ENCODE data around the gene VIT.
A peak's percentile ranks its signal among the peaks of the same experiment; 100 is the strongest.
"Not testable (repeated sequence)": the region's sequence is repeated elsewhere in the genome, so short reads cannot be mapped to it uniquely, and the experiment has no call there.

Gene VIT

GRCh38 chr2:36808386-36809068, 112.0 kb downstream of the VIT start:
- DNase-seq (ENCODE audit: low spot score), result peak; percentile 54

- DNase-seq (ENCODE audit: low spot score), result no peak
These were observed 112.5 kb downstream of the VIT start for GRCh38 chr2:36809069-36809445.

- DNase-seq (ENCODE audit: low spot score), result peak; percentile 5
These were observed 114.6 kb downstream of the VIT start for GRCh38 chr2:36811071-36811470.

GRCh38 chr2:36812196-36812595, 115.7 kb downstream of the VIT start:
- no peak for DNase-seq (ENCODE audit: low spot score)

GRCh38 chr2:36818542-36818941, 122.0 kb downstream of the VIT start:
- DNase-seq (ENCODE audit: low spot score), result no peak

GRCh38 chr2:36819095-36819711, 122.7 kb downstream of the VIT start:
- DNase-seq (ENCODE audit: low spot score), result no peak

DNA sequence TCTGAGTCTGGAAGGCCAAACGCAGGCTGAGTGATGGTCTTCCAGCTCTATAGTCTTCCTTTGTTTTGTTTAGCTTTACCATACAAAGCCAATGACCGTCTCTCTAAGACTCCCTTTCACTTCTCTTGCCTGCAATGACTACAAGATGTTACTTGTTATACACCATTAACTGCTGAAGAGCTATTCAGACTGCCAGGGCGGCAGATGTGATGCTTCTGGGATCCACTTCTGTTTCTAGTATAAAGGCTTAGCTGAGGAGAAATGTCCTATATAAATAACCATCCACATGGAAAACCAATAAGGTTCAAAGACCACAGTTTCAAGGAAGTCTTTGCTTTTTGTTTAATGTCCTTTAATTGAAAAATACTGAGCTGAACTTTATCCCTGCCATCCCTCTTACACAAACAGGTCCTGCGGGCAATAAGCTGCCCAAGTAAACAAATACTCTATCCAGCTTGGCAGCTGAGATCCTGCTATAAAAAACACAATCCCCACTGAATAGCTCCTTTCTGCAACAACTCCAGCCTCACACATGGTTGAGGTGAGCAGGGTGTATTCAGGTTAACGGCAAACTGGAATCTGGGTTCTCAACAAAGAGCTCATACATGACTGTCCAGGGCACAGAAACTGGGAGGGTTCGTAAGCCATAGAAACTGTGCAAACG, 124.6 kb downstream of the VIT start:
- DNase-seq (ENCODE audit: low spot score), result no peak

DNA sequence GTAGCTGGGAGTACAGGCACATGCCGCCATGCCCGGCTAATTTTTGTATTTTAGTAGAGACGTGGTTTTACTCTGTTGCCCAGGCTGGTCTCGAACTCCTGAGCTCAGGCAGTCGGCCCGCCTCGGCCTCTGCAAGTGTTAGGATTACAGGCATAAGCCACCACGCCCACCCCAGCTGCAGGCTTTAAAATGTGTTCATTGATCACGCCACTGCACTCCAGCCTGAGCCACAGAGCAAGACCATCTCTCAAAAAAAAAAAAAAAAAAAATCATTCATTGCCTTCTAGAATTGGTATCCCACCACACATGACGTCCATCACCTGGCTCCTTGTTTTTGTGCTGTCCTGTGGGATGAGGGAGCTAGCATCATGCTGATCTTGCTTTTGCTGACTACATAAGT, 127.4 kb downstream of the VIT start:
- no peak for DNase-seq (ENCODE audit: low spot score)

- DNase-seq (ENCODE audit: low spot score), result no peak
These were observed 127.8 kb downstream of the VIT start for GRCh38 chr2:36824273-36824672.

GRCh38 chr2:36824683-36825082, 128.2 kb downstream of the VIT start:
- DNase-seq (ENCODE audit: low spot score), result not testable (repeated sequence)

DNA sequence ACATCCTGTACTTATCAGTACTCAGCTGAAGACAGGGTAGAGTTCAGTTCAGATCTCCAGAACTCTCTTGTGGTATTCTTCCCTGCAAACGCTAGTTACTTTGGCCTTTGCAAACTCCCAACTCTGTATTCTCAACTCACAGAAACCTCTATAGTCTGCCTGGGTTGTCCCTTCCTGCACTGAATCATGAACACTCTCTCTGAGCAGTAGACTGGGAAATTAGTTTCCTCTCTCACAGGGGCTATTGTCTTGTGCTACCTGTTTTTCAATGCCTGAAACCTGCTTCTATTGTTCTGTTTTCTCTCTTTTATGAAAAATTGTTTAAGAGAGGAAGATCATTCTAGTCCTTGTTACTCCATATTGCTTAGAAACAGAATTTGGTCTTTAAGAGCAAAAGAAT, 134.7 kb downstream of the VIT start:
- no peak for DNase-seq (ENCODE audit: low spot score)

GRCh38 chr2:36834203-36834602, 137.7 kb downstream of the VIT start:
- no peak for DNase-seq (ENCODE audit: low spot score)

- DNase-seq (ENCODE audit: low spot score), result no peak
These were observed 138.4 kb downstream of the VIT start for GRCh38 chr2:36834731-36835524.

DNA sequence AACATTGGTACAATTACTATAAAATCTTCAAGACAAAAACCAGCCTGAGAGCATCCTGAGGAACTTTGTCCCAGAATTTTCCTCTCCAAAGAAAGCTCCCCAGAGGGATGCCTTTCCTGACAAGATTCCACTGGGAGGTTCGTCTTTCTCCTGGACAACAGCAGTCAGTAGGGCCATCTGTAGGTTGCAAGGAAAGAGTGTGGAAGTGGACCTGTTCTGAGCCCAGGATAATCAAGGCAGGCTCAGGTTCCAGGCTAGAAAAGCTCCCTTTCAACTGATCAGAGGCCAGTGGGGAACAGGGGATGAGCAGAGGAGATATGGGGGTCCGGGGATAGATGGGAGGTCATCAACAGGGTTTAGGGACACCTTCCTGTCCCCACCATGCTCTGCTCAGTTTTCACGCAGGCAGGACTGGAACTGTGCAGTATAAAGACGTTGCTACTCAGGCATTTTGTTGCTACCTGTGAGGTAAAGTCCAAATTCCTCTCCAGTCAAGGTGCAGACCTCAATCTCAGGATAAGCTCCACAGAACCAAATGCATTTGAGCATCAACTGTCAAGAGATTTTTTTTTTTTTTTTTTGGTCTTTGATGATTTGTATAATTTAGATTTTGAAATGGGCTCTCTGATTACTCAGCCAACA, 143.6 kb downstream of the VIT start:
- no peak for DNase-seq (ENCODE audit: low spot score)

DNA sequence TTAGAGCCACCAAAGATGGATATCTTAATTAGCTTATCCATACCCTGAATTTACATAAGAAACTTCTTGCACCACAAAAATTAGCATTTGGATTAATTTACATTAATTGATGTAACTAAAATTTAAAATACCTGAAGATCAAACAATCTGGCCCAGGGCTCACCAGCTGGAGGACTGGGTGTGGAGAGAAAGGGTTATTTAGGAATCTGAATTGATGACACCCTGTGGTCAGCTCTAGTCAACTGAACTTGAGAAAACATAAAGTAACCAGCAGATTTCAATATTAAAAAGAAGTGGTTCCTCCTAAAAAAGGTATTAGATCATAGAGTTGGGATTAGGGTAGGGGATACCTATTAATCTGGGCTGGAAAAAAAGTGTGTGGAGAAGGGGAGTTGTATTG, 147.3 kb downstream of the VIT start:
- no peak for DNase-seq (ENCODE audit: low spot score)

- DNase-seq (ENCODE audit: low spot score), result no peak
These were observed 152.8 kb downstream of the VIT start for GRCh38 chr2:36849265-36849664.

DNA sequence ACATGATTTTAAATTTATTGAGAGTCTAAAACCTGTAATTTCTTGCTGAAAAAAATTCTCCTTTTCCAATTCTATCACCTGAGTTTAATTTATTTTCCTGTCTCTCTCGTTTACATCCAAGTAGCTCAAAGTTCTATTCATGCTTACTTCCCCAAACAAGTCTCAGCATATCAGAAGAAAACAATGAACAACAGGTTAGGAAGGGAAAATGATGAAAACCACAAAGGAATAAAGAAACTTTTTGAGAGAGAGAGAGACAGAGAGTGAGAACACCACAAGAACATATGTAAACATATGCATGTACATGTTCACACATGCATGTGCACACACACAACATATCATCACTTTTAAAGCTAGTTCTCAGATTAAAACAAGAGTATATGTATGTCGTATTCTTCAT, 157.7 kb downstream of the VIT start:
- DNase-seq (ENCODE audit: low spot score), result no peak

DNA sequence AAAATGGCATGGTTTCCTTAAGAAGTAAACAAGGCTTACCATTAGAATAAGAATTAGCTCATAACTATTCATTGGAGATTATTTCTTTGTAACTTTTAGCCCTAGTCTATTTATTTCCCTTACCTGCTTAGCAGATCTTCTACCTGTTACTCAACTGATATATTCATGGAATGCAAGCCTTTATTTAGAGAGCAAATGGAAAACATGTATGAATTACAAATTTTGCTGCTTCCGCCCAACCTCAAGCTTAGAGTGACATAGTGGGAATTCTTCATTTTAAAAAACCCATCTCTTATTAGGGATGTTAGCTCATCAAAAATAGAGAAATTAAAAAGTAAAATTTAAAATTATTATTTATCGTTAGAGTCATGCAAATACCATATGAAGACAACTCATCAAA, 158.9 kb downstream of the VIT start:
- DNase-seq (ENCODE audit: low spot score), result no peak

DNA sequence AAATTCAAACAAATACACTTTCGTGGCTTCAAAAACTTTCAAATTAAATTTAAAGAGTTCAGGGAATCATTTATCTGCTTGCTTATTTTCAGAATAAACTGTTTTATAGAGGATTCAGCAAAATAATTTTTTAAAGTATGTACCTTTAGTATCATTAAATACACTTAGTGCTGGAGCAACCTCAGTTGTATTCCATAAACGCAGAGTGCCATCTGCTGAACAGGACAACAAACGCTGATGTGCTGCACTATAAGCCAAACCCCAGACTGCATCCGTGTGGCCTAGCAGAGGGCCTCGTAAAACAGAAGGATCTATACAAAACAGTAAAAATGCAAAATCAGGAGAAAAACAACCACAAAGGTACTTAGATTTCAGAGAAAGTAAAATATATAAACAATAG, 161.2 kb downstream of the VIT start:
- DNase-seq (ENCODE audit: low spot score), result no peak

- DNase-seq (ENCODE audit: low spot score), result no peak
These were observed 162.3 kb downstream of the VIT start for GRCh38 chr2:36858551-36859365.

GRCh38 chr2:36859366-36859792, 162.9 kb downstream of the VIT start:
- no peak for DNase-seq (ENCODE audit: low spot score)

Measured in left forelimb (tissue), 1 donor.